Measurements from ENCODE around the gene SLC33A1. TPM values are rescaled to one million over a fixed set of nuclear protein-coding genes. Genes with fewer than 3 reads are reported as not detected.
"Not testable (repeated sequence)": the region's sequence is repeated elsewhere in the genome, so short reads cannot be mapped to it uniquely, and the experiment has no call there.

SLC33A1 gene
- total RNA-seq: 17.7 TPM

DNA sequence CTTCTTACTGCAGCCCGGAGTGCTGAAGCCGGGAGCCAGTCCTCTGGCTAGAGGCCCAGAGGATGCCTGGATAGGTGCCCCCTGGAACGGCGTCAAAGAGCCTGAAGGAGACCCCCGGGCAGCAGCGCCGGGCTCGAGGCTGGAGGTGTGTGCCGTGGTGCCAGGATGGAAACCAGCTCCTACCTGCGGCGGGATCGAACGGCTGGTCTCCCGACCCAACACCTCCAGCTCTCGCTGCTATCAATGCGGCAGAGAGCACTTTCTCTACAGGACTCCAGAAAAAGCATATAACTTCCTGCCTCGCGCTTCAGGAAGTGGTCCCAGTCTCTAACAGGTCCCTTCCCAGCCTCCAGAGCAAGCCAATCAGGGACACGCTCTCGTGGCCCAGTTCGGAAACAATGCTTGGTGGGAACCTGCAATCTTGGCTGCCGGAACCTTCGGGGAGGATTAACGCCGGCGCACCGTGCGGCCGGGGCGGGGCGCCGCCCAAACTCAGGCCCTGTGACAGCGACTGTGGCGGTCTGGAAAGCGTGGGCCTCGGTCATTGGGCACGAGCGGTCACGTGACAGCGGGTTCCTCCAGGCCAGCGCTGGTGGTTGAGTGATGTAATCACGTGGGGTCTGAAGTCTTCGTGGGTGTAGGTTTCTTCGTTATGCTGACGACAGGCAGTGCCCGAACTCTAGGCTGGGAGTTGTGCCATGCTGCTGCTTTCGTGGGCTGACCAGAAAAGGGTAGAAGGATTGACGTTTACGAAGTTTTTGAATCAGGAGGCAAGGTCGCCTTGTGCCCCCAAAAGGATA is at the start of gene SLC33A1:
SLC33A1 (minus strand) TSS at position 287 of the 800 bp plus-strand sequence. CDS start 430 bp downstream, outside the sequence.
- DNase-seq: peak; percentile 99

DNA sequence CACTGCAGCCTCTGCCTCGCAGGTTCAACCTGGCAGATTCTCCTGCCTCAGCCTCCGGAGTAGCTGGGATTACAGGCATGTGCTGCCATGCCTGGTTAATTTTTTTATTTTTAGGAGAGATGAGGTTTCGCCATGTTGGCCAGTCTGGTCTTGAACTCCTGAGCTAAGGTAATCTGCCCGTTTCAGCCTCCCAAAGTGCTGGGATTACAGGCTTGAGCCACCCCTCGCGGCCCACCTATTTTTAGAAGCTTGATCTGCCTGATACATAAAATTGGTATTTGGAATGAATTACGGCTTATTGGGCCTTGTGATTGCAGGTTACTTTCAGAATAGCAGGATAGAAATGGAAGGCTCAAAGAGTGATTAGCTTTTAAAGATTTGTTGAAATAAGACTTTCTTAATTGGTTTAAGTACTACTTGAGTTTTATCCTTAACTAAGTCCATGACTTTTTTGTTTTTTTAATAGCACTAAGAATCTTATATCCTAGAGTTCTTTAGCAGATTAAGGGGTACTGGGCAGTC is 41.2 kb upstream of the SLC33A1 start:
- DNase-seq: no peak

DNA sequence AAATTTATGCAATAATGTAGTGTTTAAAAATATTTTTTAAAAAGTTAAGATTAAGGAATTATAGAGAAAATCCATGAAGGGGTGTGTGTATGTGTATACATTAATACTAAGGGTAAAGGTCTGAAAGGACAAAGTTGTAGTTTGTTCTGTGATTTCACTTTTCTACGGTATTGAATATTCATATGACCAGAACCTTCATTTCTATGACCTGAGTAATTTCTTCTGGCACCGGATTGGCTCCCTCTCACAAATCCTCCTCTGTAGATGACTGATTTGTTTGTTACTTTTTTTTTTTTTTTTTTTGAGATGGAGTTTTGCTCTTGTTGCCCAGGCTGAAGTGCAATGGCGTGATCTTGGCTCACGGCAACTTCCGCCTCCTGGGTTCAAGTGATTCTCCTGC is 37.1 kb upstream of the SLC33A1 start:
- DNase-seq: no peak

DNA sequence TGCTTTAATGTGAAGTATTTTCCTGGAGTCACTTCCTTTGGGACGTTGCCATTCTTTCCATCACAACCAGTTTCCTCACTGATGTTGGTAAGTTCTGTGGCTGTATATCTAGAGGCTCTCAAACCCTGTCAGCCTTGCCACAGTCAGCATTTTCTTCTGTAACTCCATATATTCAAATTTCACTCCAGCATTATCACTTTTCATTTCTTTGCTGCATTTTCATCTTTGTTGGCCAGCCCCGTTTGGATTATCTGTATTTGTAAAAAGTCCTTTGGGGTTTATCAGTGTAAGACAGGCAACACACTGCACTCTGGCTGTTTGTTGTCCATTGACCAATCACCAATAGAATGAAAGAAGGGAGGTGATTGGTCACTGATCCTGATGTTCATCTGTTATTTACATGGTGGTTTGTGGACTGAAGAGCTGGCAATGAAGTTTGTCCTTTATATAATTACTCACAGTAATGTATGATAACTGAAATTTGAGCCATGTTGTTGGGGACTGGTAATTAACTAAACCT is 36.5 kb upstream of the SLC33A1 start:
- DNase-seq: no peak

DNA sequence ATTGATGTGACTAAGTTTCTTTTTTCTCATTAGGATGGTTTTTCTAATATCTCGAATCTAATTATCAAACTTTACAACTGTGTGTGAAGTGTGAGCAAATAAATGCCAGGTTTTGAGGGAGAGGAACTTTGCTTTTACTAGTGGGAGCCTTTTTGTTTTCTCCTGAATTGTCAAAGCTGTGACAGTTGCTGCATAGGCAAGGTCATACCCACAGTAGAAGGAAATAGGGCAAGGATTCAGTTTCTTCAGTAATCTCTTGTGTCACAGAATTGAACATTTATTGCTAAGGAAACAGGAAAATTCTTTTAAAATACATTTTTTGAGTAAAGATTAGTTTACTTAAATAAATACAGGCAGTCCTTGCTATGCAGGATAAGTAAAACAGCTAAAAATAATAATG is 35.7 kb upstream of the SLC33A1 start:
- no peak for DNase-seq

DNA sequence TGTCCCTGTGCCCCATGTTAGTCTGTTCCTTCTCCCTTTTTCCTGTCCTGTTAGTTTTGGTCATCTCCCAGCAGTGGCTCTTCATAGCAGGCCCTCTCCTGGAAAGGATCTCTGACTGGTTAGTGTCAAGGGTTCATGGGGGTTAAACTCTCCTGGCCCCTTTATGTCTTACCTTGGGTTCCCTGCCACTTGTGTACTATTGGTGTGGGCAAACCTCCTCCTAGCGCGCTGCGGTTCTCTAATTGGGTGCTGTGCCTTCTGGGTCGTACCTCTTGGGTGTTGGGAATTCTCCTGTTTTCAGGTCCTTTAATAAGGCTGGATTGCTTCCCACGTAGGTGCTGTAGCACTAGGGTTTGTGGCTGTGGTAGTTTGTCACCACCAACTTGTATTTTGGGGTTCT is 35.0 kb upstream of the SLC33A1 start:
- no peak for DNase-seq

DNA sequence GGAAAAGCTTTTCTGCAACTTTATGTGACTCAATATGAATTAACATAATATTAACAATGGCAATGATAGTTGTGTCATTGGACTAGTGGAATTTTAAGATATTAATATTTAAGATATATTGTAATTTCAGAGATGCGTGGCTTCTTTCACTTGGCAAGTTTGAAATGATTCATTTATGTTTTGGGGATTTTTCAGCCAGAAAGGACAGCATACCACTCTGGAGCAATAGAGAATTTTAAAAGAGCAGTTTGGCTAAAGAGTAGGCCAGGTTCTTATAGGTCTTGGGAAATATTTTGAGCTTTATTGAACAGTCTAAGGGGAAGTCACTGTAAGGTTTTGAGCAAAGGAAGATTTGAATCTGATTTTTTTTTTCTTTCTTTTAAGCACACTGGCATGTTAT is 32.7 kb upstream of the SLC33A1 start:
- no peak for DNase-seq

DNA sequence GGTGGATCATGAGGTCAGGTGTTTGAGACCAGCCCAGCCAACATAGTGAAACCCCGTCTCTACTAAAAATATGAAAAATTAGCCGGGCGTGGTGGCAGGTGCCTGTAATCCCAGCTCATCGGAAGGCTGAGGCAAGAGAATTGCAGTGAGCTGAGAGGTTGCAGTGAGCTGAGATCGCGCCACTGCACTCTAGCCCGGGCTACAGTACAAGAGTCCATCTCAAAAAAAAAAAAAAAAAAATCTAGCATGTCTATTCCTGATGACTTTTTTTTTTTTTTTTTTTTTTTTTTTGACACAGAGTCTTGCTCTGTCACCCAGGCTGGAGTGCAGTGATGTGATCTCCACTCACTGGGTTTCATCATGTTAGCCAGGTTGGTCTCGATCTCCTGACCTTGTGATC is 32.1 kb upstream of the SLC33A1 start:
- DNase-seq: not testable (repeated sequence)

DNA sequence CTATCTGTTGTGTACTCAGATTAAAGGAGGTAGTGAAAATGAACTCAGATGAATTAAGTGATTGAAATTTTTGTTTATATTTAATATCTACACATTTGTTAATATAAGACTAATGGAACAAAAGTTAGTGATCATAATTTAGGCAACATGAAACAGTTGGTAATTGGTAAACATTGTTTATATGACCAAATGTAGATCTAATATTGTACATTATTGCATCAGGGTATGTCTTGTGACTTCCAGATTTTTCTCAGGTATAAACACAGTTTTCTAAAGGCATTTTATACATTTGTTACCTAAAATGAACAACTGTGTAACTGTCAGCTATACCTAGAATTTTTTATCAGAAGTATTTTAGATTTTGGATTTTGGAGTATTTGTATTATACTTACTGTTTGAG is 31.1 kb upstream of the SLC33A1 start:
- DNase-seq: no peak

DNA sequence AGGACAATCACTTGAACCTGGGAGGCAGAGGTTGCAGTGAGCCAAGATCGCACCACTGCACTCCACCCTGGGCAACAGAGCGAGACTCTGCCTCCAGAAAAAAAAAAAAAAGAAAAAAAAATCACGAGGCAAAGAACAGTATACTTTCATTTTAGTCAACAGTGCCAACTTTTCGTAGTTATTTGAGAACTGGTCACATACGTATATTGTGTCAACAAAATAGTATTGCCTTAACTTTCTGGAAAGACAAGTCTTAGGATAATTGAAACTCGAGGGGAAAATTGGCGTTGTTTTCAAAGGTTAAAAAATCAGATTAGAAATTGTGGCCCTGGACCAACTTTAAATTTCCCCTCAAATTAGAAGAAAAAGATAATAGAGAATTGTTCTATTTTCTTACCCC is 30.1 kb upstream of the SLC33A1 start:
- DNase-seq: no peak

DNA sequence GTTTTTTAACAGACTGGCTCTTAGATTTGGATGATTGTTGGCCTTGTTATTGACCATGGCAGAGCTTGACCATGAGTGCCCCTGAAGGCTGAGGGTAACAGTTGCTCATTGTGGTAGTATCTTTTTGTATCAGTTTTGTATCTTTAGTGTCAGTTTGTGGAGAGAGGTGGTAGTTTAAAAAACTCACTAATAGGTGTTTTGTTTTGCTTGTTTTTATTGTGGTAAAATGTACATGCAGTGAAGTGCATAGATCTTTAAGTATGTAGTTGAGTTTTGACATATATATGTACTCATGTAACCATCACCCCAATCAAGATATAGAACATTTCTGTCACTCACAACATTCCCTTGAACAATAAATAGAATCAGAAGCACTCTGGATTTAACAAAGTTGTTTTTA is 26.1 kb upstream of the SLC33A1 start:
- no peak for DNase-seq

DNA sequence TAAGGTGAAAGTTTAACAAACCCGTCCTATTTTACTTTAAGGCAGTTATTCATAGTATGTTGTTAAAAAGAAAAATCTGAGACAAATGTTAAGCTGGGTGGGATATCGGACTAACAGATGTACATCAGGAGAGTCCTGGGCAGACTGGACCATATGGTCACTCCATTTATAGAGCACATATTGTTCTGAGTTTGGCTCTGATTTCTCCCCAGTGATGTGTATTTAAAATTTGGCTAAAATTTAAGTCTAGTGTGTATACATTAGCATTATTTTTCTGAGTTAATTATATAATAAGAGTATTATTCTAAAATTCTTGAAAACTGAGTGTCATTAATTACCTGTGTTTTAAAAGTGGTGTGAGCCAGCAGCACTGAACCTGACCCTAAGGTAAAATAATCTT is 22.3 kb upstream of the SLC33A1 start:
- DNase-seq: no peak

DNA sequence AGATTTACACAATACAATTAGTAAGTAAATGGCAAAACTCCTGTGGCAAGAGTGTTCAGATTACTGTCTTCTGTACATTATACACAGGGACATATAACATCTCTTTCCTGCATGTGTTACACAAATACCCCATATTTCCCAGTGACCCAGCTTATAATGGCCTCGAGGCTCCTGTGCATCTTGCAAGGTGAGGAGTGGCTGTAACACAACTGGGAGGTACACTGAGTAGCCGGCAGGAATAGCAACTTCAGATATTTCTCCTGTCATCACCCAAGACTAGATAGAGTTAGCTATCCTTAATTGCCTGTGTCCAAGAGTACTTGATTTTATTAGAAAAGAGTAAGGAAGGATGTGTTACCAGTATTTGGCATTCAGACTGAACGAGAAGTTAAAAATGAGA is 21.8 kb upstream of the SLC33A1 start:
- DNase-seq: no peak

DNA sequence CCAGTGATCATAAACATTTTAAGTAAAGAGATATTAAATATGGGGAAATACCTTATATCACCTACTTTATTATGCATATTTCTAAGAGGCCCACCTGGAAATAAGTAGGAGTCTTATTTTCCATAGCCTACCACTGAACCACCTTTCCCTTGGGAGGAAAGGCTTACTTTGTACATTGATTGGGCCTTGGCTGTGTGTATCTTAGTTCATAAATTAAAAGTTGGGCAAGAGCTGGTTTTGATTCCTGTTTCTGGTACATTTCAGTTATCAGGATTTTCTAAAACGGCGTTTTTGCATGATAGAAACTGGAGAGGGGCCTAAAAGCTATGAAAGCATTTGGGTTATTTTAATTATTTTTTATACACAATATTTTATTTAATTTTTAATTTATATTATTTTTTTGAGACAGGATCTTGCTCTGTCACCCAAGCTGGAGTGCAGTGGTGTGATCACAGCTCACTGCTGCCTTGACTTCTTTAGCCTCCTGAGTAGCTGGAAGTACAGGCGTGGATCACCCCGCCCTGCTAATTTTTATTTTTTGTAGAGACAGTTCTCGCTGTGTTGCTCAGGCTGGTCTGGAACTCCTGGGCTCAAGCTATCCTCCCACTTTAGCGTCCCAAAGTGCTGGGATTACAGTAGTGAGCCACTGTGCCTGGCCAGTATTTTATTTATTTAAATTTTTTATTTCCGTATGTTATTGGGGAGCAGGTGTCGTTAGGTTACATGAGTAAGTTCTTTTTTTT is 18.8 kb upstream of the SLC33A1 start:
- no peak for DNase-seq

DNA sequence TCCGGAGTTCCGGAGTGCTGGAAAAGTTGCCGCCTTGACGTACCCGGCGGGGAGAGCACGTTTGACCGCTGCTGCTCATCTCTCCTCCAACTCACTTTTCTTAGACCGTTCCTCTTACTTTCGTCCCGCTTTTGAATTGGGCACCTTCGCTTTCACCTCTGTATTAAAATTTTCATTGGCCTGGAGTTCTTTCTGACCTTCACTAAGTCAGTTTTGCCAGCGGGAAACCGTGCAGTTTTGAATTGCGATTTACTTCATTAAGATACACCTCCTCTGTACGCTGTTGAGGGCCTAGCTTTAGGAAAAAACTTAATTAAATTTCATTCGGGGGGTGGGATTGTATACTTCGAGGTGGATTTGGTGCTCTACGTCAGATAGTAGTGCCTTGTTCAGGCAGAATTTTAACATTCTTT is 17.5 kb upstream of the SLC33A1 start:
- no peak for DNase-seq

DNA sequence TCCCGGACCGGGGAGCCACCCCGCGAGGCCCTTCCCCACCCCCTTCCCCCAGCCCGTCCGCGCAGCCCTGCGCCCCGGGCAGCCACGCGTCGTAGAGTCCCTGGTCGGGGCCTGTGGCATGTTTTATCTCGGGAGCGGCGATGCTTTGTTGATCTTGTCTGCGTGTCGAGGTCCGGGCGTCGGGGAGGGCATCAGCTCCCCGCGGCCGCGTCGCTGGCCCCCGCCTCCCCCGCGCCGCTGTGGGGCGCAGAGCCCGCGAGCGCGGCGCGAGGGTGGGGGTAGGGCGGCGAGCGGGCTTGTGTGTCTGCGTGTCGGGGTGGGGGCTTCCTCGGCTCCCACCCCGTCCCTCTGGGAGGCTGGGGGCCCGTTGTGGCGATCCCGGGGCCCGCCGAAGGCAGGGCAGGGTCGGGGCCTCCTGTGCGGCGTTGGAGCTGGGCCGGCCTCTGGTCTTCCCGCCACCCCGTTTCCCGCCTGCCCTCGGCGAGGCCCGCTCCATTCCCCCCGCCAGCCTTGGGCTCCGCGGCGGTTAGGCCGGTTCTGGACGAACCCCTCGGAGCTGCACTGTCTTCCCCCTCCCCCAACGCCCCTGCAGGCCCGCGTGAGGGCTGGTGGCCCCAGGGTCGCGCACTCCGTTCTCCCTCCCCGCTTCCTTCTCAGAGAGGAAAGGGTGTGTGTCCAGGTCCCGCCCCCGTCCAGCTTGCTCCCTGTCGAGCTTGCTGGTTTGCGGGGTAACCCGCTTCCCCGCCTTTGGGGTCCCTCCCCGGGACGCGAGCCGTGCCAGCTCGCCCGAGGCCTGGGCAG is 16.9 kb upstream of the SLC33A1 start:
- DNase-seq: no peak

DNA sequence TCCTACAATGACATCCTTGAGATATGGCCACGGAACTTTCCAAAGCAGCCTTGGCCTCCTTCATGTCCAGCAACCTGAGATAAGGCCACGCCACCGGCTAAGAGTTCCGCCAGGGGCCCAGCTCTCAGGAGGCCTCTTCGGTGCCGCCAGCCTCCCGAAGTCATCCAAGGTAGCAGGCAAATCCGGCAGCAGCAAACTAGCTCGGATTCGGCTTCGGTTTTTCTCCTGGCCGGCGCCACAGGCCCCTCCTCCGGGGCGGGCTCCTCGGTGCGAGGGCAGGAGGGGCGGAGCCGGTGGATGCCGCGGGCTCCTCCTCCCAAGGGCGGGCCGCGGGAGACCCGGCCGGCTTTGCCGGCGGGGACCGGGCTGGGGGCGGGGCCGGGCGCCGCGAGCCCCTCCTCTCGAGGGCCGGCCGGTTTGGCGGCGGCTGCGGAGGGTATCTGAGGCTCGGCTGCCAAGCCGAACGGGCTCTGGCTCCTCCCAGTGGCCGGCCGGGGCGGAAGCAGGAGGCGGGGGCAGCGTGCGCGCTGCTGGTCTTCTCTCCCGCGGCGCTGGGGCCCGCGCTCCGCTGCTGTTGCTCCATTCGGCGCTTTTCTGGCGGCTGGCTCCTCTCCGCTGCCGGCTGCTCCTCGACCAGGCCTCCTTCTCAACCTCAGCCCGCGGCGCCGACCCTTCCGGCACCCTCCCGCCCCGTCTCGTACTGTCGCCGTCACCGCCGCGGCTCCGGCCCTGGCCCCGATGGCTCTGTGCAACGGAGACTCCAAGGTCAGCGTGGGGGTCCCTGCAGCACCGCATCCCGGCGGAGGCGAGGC is 16.1 kb upstream of the SLC33A1 start, which contains the start of gene GMPS:
GMPS (plus strand) TSS at position 518 of the 812 bp plus-strand sequence; CDS start at position 739, 221 bp downstream.
- peak; percentile 92 for DNase-seq

DNA sequence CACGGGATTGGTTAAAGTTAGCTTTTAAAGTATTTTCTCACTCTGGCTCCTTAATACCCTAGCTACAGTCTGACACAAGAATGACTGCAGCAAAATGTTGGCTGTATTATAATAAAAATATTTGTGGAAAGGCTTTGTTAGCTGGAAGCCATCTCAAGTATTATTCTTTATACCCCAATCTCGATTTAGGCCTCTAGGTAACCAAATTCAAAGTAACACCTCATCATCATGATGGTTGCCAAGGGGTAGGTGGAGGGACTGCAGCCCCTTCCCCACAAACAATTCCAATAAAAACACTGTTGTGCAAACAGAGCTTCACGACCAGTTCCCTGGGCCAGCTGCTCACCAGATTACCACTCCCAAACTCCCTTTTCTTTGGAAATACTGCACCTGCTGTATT is 15.5 kb upstream of the SLC33A1 start:
- no peak for DNase-seq

DNA sequence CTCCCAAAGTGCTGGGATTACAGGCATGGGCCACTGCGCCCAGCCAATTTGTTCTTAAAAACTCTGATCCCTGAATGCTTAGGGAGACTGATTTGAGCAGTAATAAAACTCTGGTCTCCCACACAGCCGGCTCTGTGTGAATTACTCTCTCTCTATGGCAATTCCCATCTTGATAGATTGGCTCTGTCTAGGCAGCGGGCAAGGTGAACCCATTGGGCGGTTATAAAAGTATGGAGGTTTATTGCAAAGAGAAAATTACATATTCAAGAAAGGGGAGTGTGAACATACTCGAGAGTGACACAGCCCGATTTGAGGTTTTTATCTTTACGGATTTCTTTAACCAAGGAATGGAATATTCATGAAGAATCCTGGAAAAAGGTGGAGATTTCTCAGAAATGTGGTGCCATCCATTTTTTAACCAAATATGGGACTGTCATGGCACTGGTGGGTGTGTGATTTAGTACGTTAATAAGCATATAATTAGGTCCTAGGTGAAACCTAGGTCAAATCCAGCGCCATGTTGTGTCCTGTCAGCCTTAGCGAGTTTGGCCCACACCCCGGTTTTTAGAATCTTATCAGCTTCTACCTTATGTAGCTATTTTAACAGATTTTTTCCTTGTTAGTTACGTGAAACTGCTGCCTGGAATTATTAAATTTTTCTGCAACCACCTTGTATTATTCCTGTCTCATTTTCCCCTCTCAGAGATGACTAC is 9.0 kb upstream of the SLC33A1 start:
- DNase-seq: no peak

DNA sequence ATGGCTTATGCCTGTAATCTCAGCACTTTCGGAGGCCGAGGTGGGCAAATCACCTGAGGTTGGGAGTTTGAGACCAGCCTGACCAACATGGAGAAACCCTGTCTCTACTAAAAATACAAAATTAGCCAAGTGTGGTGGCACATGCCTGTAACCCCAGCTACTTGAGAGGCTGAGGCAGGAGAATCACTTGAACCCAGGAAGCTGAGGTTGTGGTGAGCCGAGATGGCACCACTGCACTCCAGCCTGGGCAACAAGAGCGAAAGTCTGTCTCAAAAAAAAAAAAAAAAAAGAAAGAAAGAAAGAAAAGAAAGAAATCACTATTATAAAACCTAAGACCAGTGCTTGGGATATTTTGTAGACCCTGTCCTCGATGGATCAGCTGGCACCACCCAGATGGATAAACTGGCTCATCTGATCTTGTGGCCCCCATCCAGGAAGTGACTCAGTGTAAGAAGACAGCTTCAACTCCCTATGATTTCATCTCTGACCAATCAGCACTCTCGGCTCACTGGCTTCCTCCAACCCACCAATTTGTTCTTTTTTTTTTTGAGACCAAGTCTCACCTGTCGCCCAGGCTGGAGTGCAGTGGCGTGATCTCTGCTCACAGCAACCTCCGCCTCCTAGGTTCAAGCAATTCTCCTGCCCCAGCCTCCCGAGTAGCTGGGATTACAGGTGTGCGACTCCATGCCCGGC is 8.2 kb upstream of the SLC33A1 start:
- not testable (repeated sequence) for DNase-seq
